GM23338 (cell line): ENCODE data around the gene GP5. TPM values are rescaled to one million over a fixed set of nuclear protein-coding genes. Genes with fewer than 3 reads are reported as not detected.

Experiments used
- ATAC-seq: fragments of 200-7000 bp; cut with Tn5 transposase; 3 replicates; pipeline ENCODE4 v1.9.1; 2020
- DNase-seq: peaks from one replicate; pipeline ENCODE4 v3.0.0-alpha.2; 2015; ENCODE audit warnings: low spot score
- H2AFZ ChIP-seq: fragments of 200-600 bp; sonication (generic); 2 replicates; pipeline ENCODE4 v1.8.0; 2016; ENCODE audit warnings: antibody characterized with exemption, mild to moderate bottlenecking, moderate library complexity
- H3F3A ChIP-seq: fragments of 200-600 bp; sonication (generic); replicated peaks from 2 replicates; pipeline ENCODE4 v1.8.0; 2017; ENCODE audit warnings: antibody characterized with exemption, mixed run types, low read depth
- H3K27ac ChIP-seq: fragments of 200-600 bp; sonication (generic); 2 replicates; pipeline ENCODE4 v1.6.1; 2016; ENCODE audit warnings: low read depth
- H3K27me3 ChIP-seq: fragments of 200-600 bp; sonication (generic); 2 replicates; pipeline ENCODE4 v1.8.0; 2016; ENCODE audit warnings: mild to moderate bottlenecking, mixed run types, moderate library complexity; ENCODE audit not compliant: insufficient read depth
- H3K36me3 ChIP-seq: fragments of 200-600 bp; sonication (generic); 2 replicates; pipeline ENCODE4 v1.8.0; 2016; ENCODE audit warnings: mild to moderate bottlenecking; ENCODE audit not compliant: insufficient read depth
- H3K4me1 ChIP-seq: fragments of 200-600 bp; sonication (generic); 2 replicates; pipeline ENCODE4 v1.8.0; 2016; ENCODE audit warnings: mild to moderate bottlenecking, moderate library complexity; ENCODE audit not compliant: insufficient read depth
- H3K4me2 ChIP-seq: fragments of 200-600 bp; sonication (generic); 2 replicates; pipeline ENCODE4 v1.7.1; 2017; ENCODE audit warnings: mixed run types
- H3K4me3 ChIP-seq: fragments of 200-600 bp; sonication (generic); 2 replicates; pipeline ENCODE4 v1.6.1; 2016; ENCODE audit warnings: mixed run types
- H3K79me2 ChIP-seq: fragments of 200-600 bp; sonication (generic); replicated peaks from 2 replicates; pipeline ENCODE4 v1.8.0; 2017; ENCODE audit warnings: mild to moderate bottlenecking; ENCODE audit not compliant: insufficient read depth
- H3K9me2 ChIP-seq: fragments of 200-600 bp; sonication (generic); 2 replicates; pipeline ENCODE4 v1.8.0; 2017; ENCODE audit not compliant: insufficient read depth
- H4K20me1 ChIP-seq: fragments of 200-600 bp; sonication (generic); replicated peaks from 2 replicates; pipeline ENCODE4 v1.8.0; 2017; ENCODE audit warnings: mild to moderate bottlenecking; ENCODE audit not compliant: insufficient read depth
- H3K27ac Mint-ChIP-seq: 2 replicates; pipeline ENCODE4 v1.8.0; 2020; ENCODE audit warnings: inconsistent platforms, mild to moderate bottlenecking, moderate library complexity, mixed read lengths
- H3K27me3 Mint-ChIP-seq: 3 replicates; pipeline ENCODE4 v1.8.0; 2022; ENCODE audit warnings: low read depth, mild to moderate bottlenecking, moderate library complexity, mixed read lengths, inconsistent platforms; ENCODE audit not compliant: insufficient read depth, poor library complexity
- H3K36me3 Mint-ChIP-seq: 3 replicates; pipeline ENCODE4 v1.8.0; 2021; ENCODE audit warnings: low read depth, mild to moderate bottlenecking, inconsistent platforms, moderate library complexity, mixed read lengths
- H3K4me1 Mint-ChIP-seq: 3 replicates; pipeline ENCODE4 v1.8.0; 2020; ENCODE audit warnings: mild to moderate bottlenecking, inconsistent platforms, mixed read lengths
- H3K4me3 Mint-ChIP-seq: 3 replicates; pipeline ENCODE4 v1.8.0; 2021; ENCODE audit warnings: moderate library complexity, mild to moderate bottlenecking, inconsistent platforms, mixed read lengths
- H3K9me3 Mint-ChIP-seq: 3 replicates; pipeline ENCODE4 v1.8.0; 2020; ENCODE audit warnings: moderate library complexity, mild to moderate bottlenecking, inconsistent platforms, mixed read lengths
- CREB1 ChIP-seq: fragments of 250-450 bp; sonication (Bioruptor Pico); IDR thresholded peaks from 2 replicates; pipeline ENCODE4 v1.5.0; 2020; ENCODE audit warnings: low read depth, mild to moderate bottlenecking, moderate library complexity
- CTCF ChIP-seq, 2 experiments: fragments of 200-600 bp in 1 of 2; sonication (generic) in 1 of 2; conservative IDR thresholded peaks; 2 replicates each; pipeline versions ENCODE4 v1.5.1 to v1.6.1; 2016 to 2017; ENCODE audit warnings: antibody characterized with exemption in 2 of 2, low read depth in 2 of 2, mild to moderate bottlenecking in 2 of 2, moderate library complexity in 1 of 2
- POLR2AphosphoS5 ChIP-seq: IDR thresholded peaks from 2 replicates; pipeline ENCODE4 v1.6.1; 2016; ENCODE audit warnings: antibody characterized with exemption, low read depth
- REST ChIP-seq: IDR thresholded peaks from one replicate; pipeline ENCODE4 v1.6.1; 2018; ENCODE audit warnings: antibody characterized with exemption; ENCODE audit not compliant: unreplicated experiment
- polyA plus RNA-seq: library from polyadenylated mRNA; unstranded; fragments of >200 nt; fragmentation: Nextera tagmentation; extraction: Ambion mirVana; gene quantifications from 2 replicates; pipeline ENCODE4 v1.2.1, GENCODE V29; 2016
- total RNA-seq: library from RNA; depleted of rRNA; stranded (reverse); fragments of >200 nt; shearing (Covaris generic); gene quantifications from 2 replicates; pipeline ENCODE4 v1.2.3, GENCODE V29; 2014

GP5 gene
- total and polyA plus RNA-seq, 2 experiments from 2014 or later, result 0.07 to 0.15 TPM

GRCh38 chr3:194404365-194405140 lies 5.5 kb upstream of the GP5 start:
- peak; percentile 67 to 87 for TF ChIP-seq CTCF (conservative IDR thresholded peaks at IDR 0.05; ENCODE audit: low read depth in 2 of 2)
- TF ChIP-seq CREB1, result no peak
- H3K9me2 ChIP-seq, result no peaks in the 10 kb centered on the region
- ATAC-seq (no peak), DNase-seq (peak; percentile 62)
- no peaks in the 10 kb centered on the region; the same call in none of the 2 replicates for H3K36me3 ChIP-seq
- no peak overlapping the region for H3K4me3 Mint-ChIP-seq
- peaks cover 2% of the 10 kb centered on the region; the same call in 1 of the 2 replicates for H3K4me1 ChIP-seq
- H3K27me3 Mint-ChIP-seq, result peaks cover 5% of the 10 kb centered on the region
- no peaks in the 10 kb centered on the region for H3F3A ChIP-seq
- H3K4me2 ChIP-seq, result no peak overlapping the region
- no peaks in the 10 kb centered on the region for H4K20me1 ChIP-seq
- no peak overlapping the region for H3K4me3 ChIP-seq
- H3K79me2 ChIP-seq, result no peaks in the 10 kb centered on the region
- H3K27ac Mint-ChIP-seq, result no peak overlapping the region
- H2AFZ ChIP-seq, result no peak overlapping the region
- H3K9me3 Mint-ChIP-seq, result no peaks in the 10 kb centered on the region
- no peak overlapping the region for H3K27ac ChIP-seq
- peaks cover 14% of the 10 kb centered on the region; the same call in 2 of the 3 replicates for H3K36me3 Mint-ChIP-seq
- H3K27me3 ChIP-seq, result peaks cover 5% of the 10 kb centered on the region
- peaks cover 2% of the 10 kb centered on the region for H3K4me1 Mint-ChIP-seq

- H2AFZ ChIP-seq, result no peak overlapping the region
- no peak overlapping the region for H3K4me2 ChIP-seq
- H3K27ac ChIP-seq, result no peak overlapping the region
- H3F3A ChIP-seq, result no peaks in the 10 kb centered on the region
- peaks cover 14% of the 10 kb centered on the region; the same call in 1 of the 2 replicates for H3K4me1 ChIP-seq
- H3K4me3 ChIP-seq, result no peak overlapping the region
- Mint-ChIP-seq H3K4me3 (no peak overlapping the region), H3K4me1 (peaks cover 9% of the 10 kb centered on the region), H3K27ac (no peak overlapping the region), H3K27me3 (peaks cover 27% of the 10 kb centered on the region), H3K36me3 (peaks cover 7% of the 10 kb centered on the region; the same call in 1 of the 3 replicates), H3K9me3 (no peaks in the 10 kb centered on the region)
- TF ChIP-seq POLR2AphosphoS5 (0 out of 2 replicates have a peak, but pooled peaks have one; percentile 6), REST (no peak)
- no peaks in the 10 kb centered on the region; the same call in none of the 2 replicates for H3K36me3 ChIP-seq
- no peaks in the 10 kb centered on the region for H3K9me2 ChIP-seq
- H3K79me2 ChIP-seq, result no peaks in the 10 kb centered on the region
- H3K27me3 ChIP-seq, result peaks cover 32% of the 10 kb centered on the region
- H4K20me1 ChIP-seq, result no peaks in the 10 kb centered on the region
- DNase-seq, result no peak
- ATAC-seq, result no peak
Measured at GRCh38 chr3:194401868-194402329, 2.8 kb upstream of the GP5 start.
